GM23338 (cell line): ENCODE measurements around the gene FOXN1. TPM values are rescaled to one million over a fixed set of nuclear protein-coding genes. Genes with fewer than 3 reads are reported as not detected.

Experiments
- ATAC-seq: fragments of 200-7000 bp; cut with Tn5 transposase; 3 replicates; pipeline ENCODE4 v1.9.1; 2020
- DNase-seq: peaks from one replicate; pipeline ENCODE4 v3.0.0-alpha.2; 2015; ENCODE audit warnings: low spot score
- H2AFZ ChIP-seq: fragments of 200-600 bp; sonication (generic); 2 replicates; pipeline ENCODE4 v1.8.0; 2016; ENCODE audit warnings: antibody characterized with exemption, mild to moderate bottlenecking, moderate library complexity
- H3F3A ChIP-seq: fragments of 200-600 bp; sonication (generic); replicated peaks from 2 replicates; pipeline ENCODE4 v1.8.0; 2017; ENCODE audit warnings: antibody characterized with exemption, mixed run types, low read depth
- H3K27ac ChIP-seq: fragments of 200-600 bp; sonication (generic); 2 replicates; pipeline ENCODE4 v1.6.1; 2016; ENCODE audit warnings: low read depth
- H3K27me3 ChIP-seq: fragments of 200-600 bp; sonication (generic); 2 replicates; pipeline ENCODE4 v1.8.0; 2016; ENCODE audit warnings: mild to moderate bottlenecking, mixed run types, moderate library complexity; ENCODE audit not compliant: insufficient read depth
- H3K36me3 ChIP-seq: fragments of 200-600 bp; sonication (generic); 2 replicates; pipeline ENCODE4 v1.8.0; 2016; ENCODE audit warnings: mild to moderate bottlenecking; ENCODE audit not compliant: insufficient read depth
- H3K4me1 ChIP-seq: fragments of 200-600 bp; sonication (generic); 2 replicates; pipeline ENCODE4 v1.8.0; 2016; ENCODE audit warnings: mild to moderate bottlenecking, moderate library complexity; ENCODE audit not compliant: insufficient read depth
- H3K4me2 ChIP-seq: fragments of 200-600 bp; sonication (generic); 2 replicates; pipeline ENCODE4 v1.7.1; 2017; ENCODE audit warnings: mixed run types
- H3K4me3 ChIP-seq: fragments of 200-600 bp; sonication (generic); 2 replicates; pipeline ENCODE4 v1.6.1; 2016; ENCODE audit warnings: mixed run types
- H3K79me2 ChIP-seq: fragments of 200-600 bp; sonication (generic); replicated peaks from 2 replicates; pipeline ENCODE4 v1.8.0; 2017; ENCODE audit warnings: mild to moderate bottlenecking; ENCODE audit not compliant: insufficient read depth
- H3K9me2 ChIP-seq: fragments of 200-600 bp; sonication (generic); 2 replicates; pipeline ENCODE4 v1.8.0; 2017; ENCODE audit not compliant: insufficient read depth
- H4K20me1 ChIP-seq: fragments of 200-600 bp; sonication (generic); replicated peaks from 2 replicates; pipeline ENCODE4 v1.8.0; 2017; ENCODE audit warnings: mild to moderate bottlenecking; ENCODE audit not compliant: insufficient read depth
- H3K27ac Mint-ChIP-seq: 2 replicates; pipeline ENCODE4 v1.8.0; 2020; ENCODE audit warnings: inconsistent platforms, mild to moderate bottlenecking, moderate library complexity, mixed read lengths
- H3K27me3 Mint-ChIP-seq: 3 replicates; pipeline ENCODE4 v1.8.0; 2022; ENCODE audit warnings: low read depth, mild to moderate bottlenecking, moderate library complexity, mixed read lengths, inconsistent platforms; ENCODE audit not compliant: insufficient read depth, poor library complexity
- H3K36me3 Mint-ChIP-seq: 3 replicates; pipeline ENCODE4 v1.8.0; 2021; ENCODE audit warnings: low read depth, mild to moderate bottlenecking, inconsistent platforms, moderate library complexity, mixed read lengths
- H3K4me1 Mint-ChIP-seq: 3 replicates; pipeline ENCODE4 v1.8.0; 2020; ENCODE audit warnings: mild to moderate bottlenecking, inconsistent platforms, mixed read lengths
- H3K4me3 Mint-ChIP-seq: 3 replicates; pipeline ENCODE4 v1.8.0; 2021; ENCODE audit warnings: moderate library complexity, mild to moderate bottlenecking, inconsistent platforms, mixed read lengths
- H3K9me3 Mint-ChIP-seq: 3 replicates; pipeline ENCODE4 v1.8.0; 2020; ENCODE audit warnings: moderate library complexity, mild to moderate bottlenecking, inconsistent platforms, mixed read lengths
- CREB1 ChIP-seq: fragments of 250-450 bp; sonication (Bioruptor Pico); IDR thresholded peaks from 2 replicates; pipeline ENCODE4 v1.5.0; 2020; ENCODE audit warnings: low read depth, mild to moderate bottlenecking, moderate library complexity
- ETS1 ChIP-seq: IDR thresholded peaks from 2 replicates; pipeline ENCODE4 v1.6.1; 2016; ENCODE audit warnings: antibody characterized with exemption
- EZH2 ChIP-seq: fragments of 200-600 bp; sonication (generic); IDR thresholded peaks from one replicate; pipeline ENCODE4 v1.8.0; 2017; ENCODE audit warnings: antibody characterized with exemption, mild to moderate bottlenecking, low read depth; ENCODE audit not compliant: unreplicated experiment
- EZH2phosphoT487 ChIP-seq: fragments of 200-600 bp; sonication (generic); IDR thresholded peaks from one replicate; pipeline ENCODE4 v1.8.1; 2018; ENCODE audit warnings: antibody characterized with exemption; ENCODE audit not compliant: unreplicated experiment
- JUNB ChIP-seq: IDR thresholded peaks from one replicate; pipeline ENCODE4 v1.6.1; 2016; ENCODE audit warnings: antibody characterized with exemption; ENCODE audit not compliant: unreplicated experiment
- NANOG ChIP-seq: IDR thresholded peaks from 2 replicates; pipeline ENCODE4 v1.6.1; 2016; ENCODE audit warnings: antibody characterized with exemption, borderline replicate concordance
- POLR2AphosphoS5 ChIP-seq: IDR thresholded peaks from 2 replicates; pipeline ENCODE4 v1.6.1; 2016; ENCODE audit warnings: antibody characterized with exemption, low read depth
- STAT1 ChIP-seq: IDR thresholded peaks from one replicate; pipeline ENCODE4 v1.6.1; 2016; ENCODE audit warnings: antibody characterized with exemption; ENCODE audit not compliant: unreplicated experiment
- ZNF114 ChIP-seq: fragments of 250-450 bp; sonication (Bioruptor Pico); IDR thresholded peaks from 2 replicates; pipeline ENCODE4 v1.5.0; 2020; ENCODE audit warnings: mild to moderate bottlenecking, moderate library complexity
- ZNF331 ChIP-seq: fragments of 250-450 bp; sonication (Bioruptor Pico); IDR thresholded peaks from 2 replicates; pipeline ENCODE4 v1.5.0; 2020; ENCODE audit warnings: low read depth, mild to moderate bottlenecking, moderate library complexity
- polyA plus RNA-seq: library from polyadenylated mRNA; unstranded; fragments of >200 nt; fragmentation: Nextera tagmentation; extraction: Ambion mirVana; gene quantifications from 2 replicates; pipeline ENCODE4 v1.2.1, GENCODE V29; 2016
- total RNA-seq: library from RNA; depleted of rRNA; stranded (reverse); fragments of >200 nt; shearing (Covaris generic); gene quantifications from 2 replicates; pipeline ENCODE4 v1.2.3, GENCODE V29; 2014
- TF ChIP-seq, protein P1 (sequence below), 2 experiments: fragments of 200-600 bp in 1 of 2; sonication (generic) in 1 of 2; conservative IDR thresholded peaks; 2 replicates each; pipeline versions ENCODE4 v1.5.1 to v1.6.1; 2016 to 2017; ENCODE audit warnings: antibody characterized with exemption in 2 of 2, low read depth in 2 of 2, mild to moderate bottlenecking in 2 of 2, moderate library complexity in 1 of 2
- TF ChIP-seq, protein P2 (sequence below): IDR thresholded peaks from one replicate; pipeline ENCODE4 v1.6.1; 2018; ENCODE audit warnings: antibody characterized with exemption; ENCODE audit not compliant: unreplicated experiment

Gene FOXN1
- total and polyA plus RNA-seq, 2 experiments from 2014 or later: not detected

- TF ChIP-seq, protein P1, sequence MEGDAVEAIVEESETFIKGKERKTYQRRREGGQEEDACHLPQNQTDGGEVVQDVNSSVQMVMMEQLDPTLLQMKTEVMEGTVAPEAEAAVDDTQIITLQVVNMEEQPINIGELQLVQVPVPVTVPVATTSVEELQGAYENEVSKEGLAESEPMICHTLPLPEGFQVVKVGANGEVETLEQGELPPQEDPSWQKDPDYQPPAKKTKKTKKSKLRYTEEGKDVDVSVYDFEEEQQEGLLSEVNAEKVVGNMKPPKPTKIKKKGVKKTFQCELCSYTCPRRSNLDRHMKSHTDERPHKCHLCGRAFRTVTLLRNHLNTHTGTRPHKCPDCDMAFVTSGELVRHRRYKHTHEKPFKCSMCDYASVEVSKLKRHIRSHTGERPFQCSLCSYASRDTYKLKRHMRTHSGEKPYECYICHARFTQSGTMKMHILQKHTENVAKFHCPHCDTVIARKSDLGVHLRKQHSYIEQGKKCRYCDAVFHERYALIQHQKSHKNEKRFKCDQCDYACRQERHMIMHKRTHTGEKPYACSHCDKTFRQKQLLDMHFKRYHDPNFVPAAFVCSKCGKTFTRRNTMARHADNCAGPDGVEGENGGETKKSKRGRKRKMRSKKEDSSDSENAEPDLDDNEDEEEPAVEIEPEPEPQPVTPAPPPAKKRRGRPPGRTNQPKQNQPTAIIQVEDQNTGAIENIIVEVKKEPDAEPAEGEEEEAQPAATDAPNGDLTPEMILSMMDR (conservative IDR thresholded peaks at IDR 0.05; ENCODE audit: low read depth in 2 of 2): no peak
- TF ChIP-seq STAT1: no peak
- no peak for TF ChIP-seq EZH2
- TF ChIP-seq, protein P2, sequence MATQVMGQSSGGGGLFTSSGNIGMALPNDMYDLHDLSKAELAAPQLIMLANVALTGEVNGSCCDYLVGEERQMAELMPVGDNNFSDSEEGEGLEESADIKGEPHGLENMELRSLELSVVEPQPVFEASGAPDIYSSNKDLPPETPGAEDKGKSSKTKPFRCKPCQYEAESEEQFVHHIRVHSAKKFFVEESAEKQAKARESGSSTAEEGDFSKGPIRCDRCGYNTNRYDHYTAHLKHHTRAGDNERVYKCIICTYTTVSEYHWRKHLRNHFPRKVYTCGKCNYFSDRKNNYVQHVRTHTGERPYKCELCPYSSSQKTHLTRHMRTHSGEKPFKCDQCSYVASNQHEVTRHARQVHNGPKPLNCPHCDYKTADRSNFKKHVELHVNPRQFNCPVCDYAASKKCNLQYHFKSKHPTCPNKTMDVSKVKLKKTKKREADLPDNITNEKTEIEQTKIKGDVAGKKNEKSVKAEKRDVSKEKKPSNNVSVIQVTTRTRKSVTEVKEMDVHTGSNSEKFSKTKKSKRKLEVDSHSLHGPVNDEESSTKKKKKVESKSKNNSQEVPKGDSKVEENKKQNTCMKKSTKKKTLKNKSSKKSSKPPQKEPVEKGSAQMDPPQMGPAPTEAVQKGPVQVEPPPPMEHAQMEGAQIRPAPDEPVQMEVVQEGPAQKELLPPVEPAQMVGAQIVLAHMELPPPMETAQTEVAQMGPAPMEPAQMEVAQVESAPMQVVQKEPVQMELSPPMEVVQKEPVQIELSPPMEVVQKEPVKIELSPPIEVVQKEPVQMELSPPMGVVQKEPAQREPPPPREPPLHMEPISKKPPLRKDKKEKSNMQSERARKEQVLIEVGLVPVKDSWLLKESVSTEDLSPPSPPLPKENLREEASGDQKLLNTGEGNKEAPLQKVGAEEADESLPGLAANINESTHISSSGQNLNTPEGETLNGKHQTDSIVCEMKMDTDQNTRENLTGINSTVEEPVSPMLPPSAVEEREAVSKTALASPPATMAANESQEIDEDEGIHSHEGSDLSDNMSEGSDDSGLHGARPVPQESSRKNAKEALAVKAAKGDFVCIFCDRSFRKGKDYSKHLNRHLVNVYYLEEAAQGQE: no peak
- no peak for TF ChIP-seq NANOG
- TF ChIP-seq ETS1: no peak
These were observed 39.8 kb downstream of the FOXN1 start (continued) for GRCh38 chr17:28545787-28546415.

DNA sequence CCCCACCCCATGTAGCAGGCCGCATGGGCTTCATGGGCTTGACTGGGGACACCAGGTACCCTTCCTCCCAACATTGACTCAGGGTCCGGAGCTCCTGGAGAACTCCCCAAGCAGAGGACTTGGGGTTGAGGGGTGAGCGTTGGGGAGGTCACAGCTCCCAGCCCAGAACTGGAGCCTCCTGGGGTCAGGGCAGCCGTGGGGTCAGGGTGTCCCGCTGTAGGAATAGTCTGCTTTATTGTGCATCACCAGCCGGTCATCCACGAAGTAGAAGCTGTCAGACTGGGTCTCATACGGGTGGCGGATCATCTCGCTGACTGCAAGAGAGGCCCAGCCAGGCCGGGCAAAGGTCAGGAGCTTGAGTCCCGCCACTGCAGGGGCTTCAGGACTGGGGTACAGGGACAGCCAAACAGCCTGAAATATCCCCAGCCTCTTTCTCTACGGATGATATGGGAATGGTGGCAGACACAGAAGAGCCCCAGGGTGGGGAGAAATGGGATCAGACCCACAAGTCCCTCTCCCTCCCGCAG is 41.0 kb downstream of the FOXN1 start:
- Mint-ChIP-seq H3K4me3 (no peak overlapping the region), H3K27me3 (peaks cover 17% of the 10 kb centered on the region), H3K9me3 (no peaks in the 10 kb centered on the region), H3K36me3 (no peaks in the 10 kb centered on the region; the same call in 2 of the 3 replicates), H3K27ac (no peak overlapping the region), H3K4me1 (peaks cover 31% of the 10 kb centered on the region)
- DNase-seq (no peak), ATAC-seq (no peak)
- Histone ChIP-seq H3K27me3 (no peaks in the 10 kb centered on the region), H3F3A (no peaks in the 10 kb centered on the region), H3K4me1 (peaks cover 17% of the 10 kb centered on the region), H3K4me2 (no peak overlapping the region), H3K36me3 (no peaks in the 10 kb centered on the region), H2AFZ (no peak overlapping the region), H3K27ac (no peak overlapping the region), H3K9me2 (no peaks in the 10 kb centered on the region), H3K79me2 (peaks cover 8% of the 10 kb centered on the region), H3K4me3 (no peak overlapping the region), H4K20me1 (no peaks in the 10 kb centered on the region; the same call in 1 of the 2 replicates)
- TF ChIP-seq JUNB (no peak), ZNF114 (CRISPR knock-in tag) (no peak), STAT1 (no peak), ETS1 (no peak), EZH2phosphoT487 (no peak), ZNF331 (CRISPR knock-in tag) (no peak), POLR2AphosphoS5 (no peak), NANOG (no peak), EZH2 (no peak), CREB1 (CRISPR knock-in tag) (no peak)
- TF ChIP-seq, protein P1 (conservative IDR thresholded peaks at IDR 0.05; ENCODE audit: low read depth in 2 of 2): no peak
- TF ChIP-seq, protein P2: no peak
